ENCODE results near the gene PPP1R37.

Gene PPP1R37

DNA sequence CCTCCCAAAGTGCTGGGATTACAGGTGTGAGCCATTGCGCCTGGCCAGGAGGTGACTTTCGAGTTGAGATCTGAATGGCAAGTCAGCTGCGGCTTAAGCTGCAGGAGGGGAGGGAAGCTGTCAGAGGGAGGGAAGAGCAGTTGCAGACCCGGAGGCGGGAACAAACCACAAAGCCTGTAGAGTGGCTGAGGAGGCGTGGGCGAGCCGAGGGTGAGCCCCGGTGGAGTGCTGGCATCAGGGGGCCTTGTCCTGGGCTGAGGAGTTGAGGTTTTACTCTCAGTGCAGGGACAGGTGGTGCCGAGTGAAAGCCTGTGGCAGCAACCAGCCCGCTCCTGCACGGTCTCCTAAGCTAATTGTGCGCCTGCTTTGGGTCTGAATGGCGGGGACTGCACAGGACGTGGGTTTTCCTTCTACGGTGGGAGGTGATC is 24.2 kb downstream of the PPP1R37 start:
- POLR2A ChIA-PET, result interaction anchor here (1.4 kb wide), 1 partner anchor 19 kb away, joined by 3 read pairs; no protein-coding TSS in a partner anchor
- CTCF ChIA-PET, result interaction anchor here (1.3 to 3.1 kb wide), 5 partner anchors 9 to 48 kb away, joined by 3 to 19 read pairs (median 5); no protein-coding TSS in a partner anchor
- peak; percentile 78 for DNase-seq (ENCODE audit: extremely low spot score)
- TF ChIP-seq CTCF (IDR thresholded peaks at IDR 0.05; ENCODE audit: control extremely low read depth, extremely low read depth, low read depth, missing control alignments), result no peak

GRCh38 chr19:45117671-45118070 is 24.7 kb downstream of the PPP1R37 start:
- no peak for TF ChIP-seq CTCF (IDR thresholded peaks at IDR 0.05; ENCODE audit: control extremely low read depth, extremely low read depth, low read depth, missing control alignments)
- DNase-seq (ENCODE audit: extremely low spot score), result no peak
- POLR2A ChIA-PET, result interaction anchor here (1.0 to 1.4 kb wide), 2 partner anchors 15 to 19 kb away, joined by 3 read pairs; no protein-coding TSS in a partner anchor
- CTCF ChIA-PET, result interaction anchor here (1.3 to 3.1 kb wide), 5 partner anchors 8 to 25 kb away, joined by 4 to 19 read pairs (median 5); no protein-coding TSS in a partner anchor

GRCh38 chr19:45118106-45118505 is 25.1 kb downstream of the PPP1R37 start:
- ChIA-PET POLR2A (interaction anchor here (1.0 to 1.4 kb wide), 2 partner anchors 15 to 18 kb away, joined by 3 read pairs; no protein-coding TSS in a partner anchor), CTCF (interaction anchor here (1.3 to 3.1 kb wide), 5 partner anchors 8 to 26 kb away, joined by 4 to 19 read pairs (median 5); no protein-coding TSS in a partner anchor)
- DNase-seq (ENCODE audit: extremely low spot score), result no peak
- no peak for TF ChIP-seq CTCF (IDR thresholded peaks at IDR 0.05; ENCODE audit: control extremely low read depth, extremely low read depth, low read depth, missing control alignments)

- POLR2A ChIA-PET, result interaction anchor here (0.5 to 1.4 kb wide), 5 partner anchors 16 to 354 kb away, joined by 3 to 5 read pairs (median 4); no protein-coding TSS in a partner anchor
- CTCF ChIA-PET, result interaction anchor here (1.1 to 3.1 kb wide), 5 partner anchors 7 to 215 kb away, joined by 3 to 19 read pairs (median 4); no protein-coding TSS in a partner anchor
- peak; percentile 73 for DNase-seq (ENCODE audit: extremely low spot score)
These were observed 25.8 kb downstream of the PPP1R37 start for GRCh38 chr19:45118591-45119355.

DNA sequence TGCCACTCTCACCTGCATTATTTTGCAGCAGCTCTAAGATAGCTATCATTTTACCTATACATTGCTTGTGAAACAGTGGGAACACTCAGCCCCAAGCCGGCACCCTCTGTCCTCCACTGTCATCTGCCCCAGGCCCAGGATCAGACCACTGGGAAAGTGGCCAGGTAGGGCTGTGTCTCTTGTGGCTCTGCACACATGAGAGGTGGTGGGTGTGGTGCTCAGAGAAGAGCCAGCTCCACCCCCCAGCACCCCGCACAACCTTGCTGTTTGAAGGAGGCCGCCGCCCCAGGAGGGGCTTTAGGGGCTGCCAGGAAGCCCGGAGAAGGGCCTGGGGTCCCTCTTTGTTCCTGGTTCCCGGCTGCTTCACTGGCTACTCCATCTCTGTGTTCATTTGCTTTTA is 26.6 kb downstream of the PPP1R37 start:
- no peak for TF ChIP-seq CTCF (IDR thresholded peaks at IDR 0.05; ENCODE audit: control extremely low read depth, extremely low read depth, low read depth, missing control alignments)
- ChIA-PET POLR2A (interaction anchor here (0.6 to 0.7 kb wide), 2 partner anchors 25 to 119 kb away, joined by 4 to 5 read pairs; no protein-coding TSS in a partner anchor), CTCF (interaction anchor here (1.1 to 3.9 kb wide), 2 partner anchors 13 to 216 kb away, joined by 3 to 12 read pairs; no protein-coding TSS in a partner anchor)
- DNase-seq (ENCODE audit: extremely low spot score), result no peak

GRCh38 chr19:45121827-45122345 is 28.9 kb downstream of the PPP1R37 start:
- ChIA-PET CTCF (interaction anchor here (1.0 to 3.9 kb wide), 2 partner anchors 10 to 62 kb away, joined by 3 to 12 read pairs; no protein-coding TSS in a partner anchor), POLR2A (no interaction called here)
- no peak for TF ChIP-seq CTCF (IDR thresholded peaks at IDR 0.05; ENCODE audit: control extremely low read depth, extremely low read depth, low read depth, missing control alignments)
- DNase-seq (ENCODE audit: extremely low spot score), result no peak

Measured in GM10248 (cell line).